B cell (primary cell): ENCODE measurements around the gene CHRM1. TPM values are rescaled to one million over a fixed set of nuclear protein-coding genes. Genes with fewer than 3 reads are reported as not detected.

Experiments
- ATAC-seq: fragments of 200-7000 bp; cut with Tn5 transposase; one replicate; pipeline ENCODE4 v1.10.0; 2021; ENCODE audit warnings: low read depth, mild to moderate bottlenecking, moderate number of reproducible peaks, moderate library complexity
- CTCF ChIA-PET: fragments of 350-600 bp; sonication (Branson Sonifier 250); formaldehyde crosslinking; loops from one replicate; lab custom pipeline; 2021; ENCODE audit warnings: antibody characterized with exemption, inconsistent platforms; lab: Charles Lee
- POLR2A ChIA-PET: fragments of 350-600 bp; sonication (Branson Sonifier 250); formaldehyde crosslinking; loops from one replicate; lab custom pipeline; 2021; ENCODE audit warnings: antibody characterized with exemption; lab: Charles Lee
- DNase-seq: peaks from one replicate; pipeline ENCODE4 v3.0.0; 2013
- H2AFZ ChIP-seq: 2 replicates; pipeline ENCODE4 v1.6.1; 2012; ENCODE audit warnings: mild to moderate bottlenecking, low read depth, low read length; ENCODE audit not compliant: insufficient read depth, poor library complexity, severe bottlenecking
- H3K27ac ChIP-seq, 2 donors: 1 replicate in 1 of 2; 2 replicates in 1 of 2; pipeline ENCODE4 v1.5.1; 2012 to 2013; ENCODE audit warnings: low read length in 2 of 2, mild to moderate bottlenecking in 2 of 2, moderate library complexity in 1 of 2
- H3K27me3 ChIP-seq, 4 experiments: fragments of 200-600 bp in 1 of 4; sonication (generic) in 1 of 4; replicated peaks in 1 of 4; 1 replicate in 2 of 4; 2 replicates in 2 of 4; pipeline versions ENCODE4 v1.6.1 to v1.7.0; 2013 to 2016; ENCODE audit warnings: low read length in 3 of 4, mild to moderate bottlenecking in 2 of 4, mixed read lengths in 1 of 4, moderate library complexity in 1 of 4; ENCODE audit not compliant: insufficient read depth in 4 of 4, control insufficient read depth in 3 of 4; ENCODE audit errors: control extremely low read depth in 1 of 4
- H3K36me3 ChIP-seq, 2 experiments: replicated peaks in 1 of 2; 1 replicate in 1 of 2; 2 replicates in 1 of 2; pipeline versions ENCODE4 v1.6.1 to v1.7.1; 2013; ENCODE audit warnings: low read length in 1 of 2; ENCODE audit not compliant: insufficient read depth in 2 of 2, control insufficient read depth in 1 of 2; ENCODE audit errors: control extremely low read depth in 1 of 2, extremely low read depth in 1 of 2
- H3K4me1 ChIP-seq, 2 donors: fragments of 200-600 bp in 1 of 2; sonication (generic) in 1 of 2; 1 replicate in 1 of 2; 2 replicates in 1 of 2; pipeline versions ENCODE4 v1.5.1 to v1.6.1; 2013 to 2017; ENCODE audit warnings: low read length in 2 of 2; ENCODE audit not compliant: control insufficient read depth in 2 of 2, insufficient read depth in 2 of 2
- H3K4me2 ChIP-seq: replicated peaks from 2 replicates; pipeline ENCODE3; 2012; ENCODE audit warnings: mild to moderate bottlenecking, low read depth, low read length; ENCODE audit not compliant: poor library complexity, severe bottlenecking
- H3K4me3 ChIP-seq, 5 experiments: fragments of 200-600 bp in 1 of 5; sonication (generic) in 1 of 5; 1 replicate in 3 of 5; 2 replicates in 2 of 5; pipeline versions ENCODE4 v1.5.1 to v1.7.0; 2011 to 2016; ENCODE audit warnings: low read length in 4 of 5, mild to moderate bottlenecking in 4 of 5, low read depth in 2 of 5, control low read depth in 1 of 5, moderate library complexity in 1 of 5; ENCODE audit not compliant: insufficient read depth in 1 of 5; ENCODE audit errors: control extremely low read depth in 1 of 5, extremely low read depth in 1 of 5
- H3K79me2 ChIP-seq: fragments of 200-600 bp; sonication (generic); one replicate; pipeline ENCODE4 v1.6.0; 2016; ENCODE audit warnings: low read length; ENCODE audit not compliant: control insufficient read depth, insufficient read depth
- H3K9ac ChIP-seq: fragments of 200-600 bp; sonication (generic); 2 replicates; pipeline ENCODE4 v1.6.1; 2017; ENCODE audit warnings: mild to moderate bottlenecking, low read length, moderate library complexity
- H3K9me3 ChIP-seq, 3 donors: one replicate each; pipeline versions ENCODE4 v1.6.1 to v1.7.1; 2013; ENCODE audit warnings: low read length in 2 of 3; ENCODE audit not compliant: control insufficient read depth in 2 of 3, insufficient read depth in 1 of 3; ENCODE audit errors: control extremely low read depth in 1 of 3
- H4K20me1 ChIP-seq: 2 replicates; pipeline ENCODE4 v1.6.0; 2012; ENCODE audit warnings: mild to moderate bottlenecking, low read length; ENCODE audit not compliant: insufficient read depth, control insufficient read depth, poor library complexity, severe bottlenecking
- H3K27ac Mint-ChIP-seq: one replicate; pipeline ENCODE4 v1.8.0; 2021; ENCODE audit warnings: mixed read lengths
- H3K27me3 Mint-ChIP-seq: one replicate; pipeline ENCODE4 v1.8.0; 2021; ENCODE audit warnings: mixed read lengths
- H3K4me1 Mint-ChIP-seq: one replicate; pipeline ENCODE4 v1.8.0; 2021; ENCODE audit warnings: mixed read lengths
- H3K4me3 Mint-ChIP-seq: one replicate; pipeline ENCODE4 v1.8.0; 2021; ENCODE audit warnings: mixed read lengths
- H3K9me3 Mint-ChIP-seq: one replicate; pipeline ENCODE4 v1.8.0; 2022; ENCODE audit warnings: mixed read lengths; ENCODE audit not compliant: insufficient read depth
- EZH2 ChIP-seq: IDR thresholded peaks from 2 replicates; pipeline ENCODE4 v1.6.1; 2012; ENCODE audit warnings: borderline replicate concordance, low read depth, mild to moderate bottlenecking, moderate library complexity, low read length; ENCODE audit not compliant: insufficient read depth, poor library complexity, severe bottlenecking
- WGBS: methylation state at CpG from one replicate; pipeline ENCODE4 v1.1.5; 2013; ENCODE audit warnings: missing lambda C conversion rate; ENCODE audit not compliant: insufficient coverage; 5-methylcytosine and 5-hydroxymethylcytosine counted together
- intact Hi-C: fragments of 100-400 bp; cut with micrococcal nuclease; formaldehyde crosslinking; loops from one replicate; pipeline ENCODE4 v1.10.0; 2022
- polyA plus RNA-seq: library from polyadenylated mRNA; depleted of rRNA; stranded (reverse); fragments of >200 nt; gene quantifications from 2 replicates; pipeline ENCODE4 v1.2.3, GENCODE V29; 2012
- total RNA-seq, 2 donors: library from RNA; stranded (reverse); fragments of 120-200 nt in 1 of 2; gene quantifications; 1 replicate in 1 of 2; 2 replicates in 1 of 2; pipeline versions ENCODE4 v1.2.3 to v1.2.4, GENCODE V29; 2013 to 2022
- TF ChIP-seq, protein P1 (sequence below): fragments of 200-600 bp; IDR thresholded peaks from one replicate; pipeline ENCODE4 v1.8.0; 2022; ENCODE audit warnings: antibody characterized with exemption, mild to moderate bottlenecking

CHRM1 gene
- total and polyA plus RNA-seq, 2 donors (not counting 1 experiment from before 2014, with no cell fraction given), result not detected

DNA sequence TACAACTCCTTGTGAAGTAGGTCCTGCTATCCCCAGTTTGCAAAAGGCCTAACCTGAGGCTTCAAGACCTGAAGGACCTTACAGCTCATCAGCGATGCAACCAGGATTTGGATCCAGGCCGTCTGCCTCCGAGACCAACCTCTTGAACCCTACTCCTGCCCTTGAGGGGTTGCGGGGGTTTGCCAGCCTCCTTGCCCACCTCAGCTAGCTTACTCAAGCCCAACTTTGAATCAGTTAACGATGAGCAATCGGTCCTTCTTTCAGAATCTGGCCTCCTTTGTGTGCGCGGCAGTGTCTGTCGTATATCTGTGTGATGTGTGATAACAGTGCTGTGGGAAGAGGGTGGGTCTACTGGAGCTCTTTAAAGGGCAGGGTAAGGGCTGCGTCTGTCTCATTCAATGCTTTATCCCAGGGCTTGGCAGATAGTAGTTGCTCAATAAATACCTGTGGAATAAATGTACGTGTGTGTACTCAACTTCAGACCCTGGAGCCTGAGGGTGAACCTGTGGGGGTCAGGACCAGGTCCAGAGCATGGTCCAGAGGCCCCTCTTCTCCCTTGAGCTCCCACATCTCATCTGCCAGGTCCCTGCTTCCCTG, 3.2 kb downstream of the CHRM1 start:
- TF ChIP-seq EZH2, result no peak
- TF ChIP-seq, protein P1, sequence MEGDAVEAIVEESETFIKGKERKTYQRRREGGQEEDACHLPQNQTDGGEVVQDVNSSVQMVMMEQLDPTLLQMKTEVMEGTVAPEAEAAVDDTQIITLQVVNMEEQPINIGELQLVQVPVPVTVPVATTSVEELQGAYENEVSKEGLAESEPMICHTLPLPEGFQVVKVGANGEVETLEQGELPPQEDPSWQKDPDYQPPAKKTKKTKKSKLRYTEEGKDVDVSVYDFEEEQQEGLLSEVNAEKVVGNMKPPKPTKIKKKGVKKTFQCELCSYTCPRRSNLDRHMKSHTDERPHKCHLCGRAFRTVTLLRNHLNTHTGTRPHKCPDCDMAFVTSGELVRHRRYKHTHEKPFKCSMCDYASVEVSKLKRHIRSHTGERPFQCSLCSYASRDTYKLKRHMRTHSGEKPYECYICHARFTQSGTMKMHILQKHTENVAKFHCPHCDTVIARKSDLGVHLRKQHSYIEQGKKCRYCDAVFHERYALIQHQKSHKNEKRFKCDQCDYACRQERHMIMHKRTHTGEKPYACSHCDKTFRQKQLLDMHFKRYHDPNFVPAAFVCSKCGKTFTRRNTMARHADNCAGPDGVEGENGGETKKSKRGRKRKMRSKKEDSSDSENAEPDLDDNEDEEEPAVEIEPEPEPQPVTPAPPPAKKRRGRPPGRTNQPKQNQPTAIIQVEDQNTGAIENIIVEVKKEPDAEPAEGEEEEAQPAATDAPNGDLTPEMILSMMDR, result no peak
- Histone ChIP-seq H3K27ac (no peak overlapping the region), H3K4me2 (no peak overlapping the region), H3K36me3 (no peaks in the 10 kb centered on the region), H3K27me3 (peaks cover 0 to 16% (median 5%) of the 10 kb centered on the region in 4 experiments), H3K9ac (no peak overlapping the region), H3K9me3 (peaks cover 0 to 3% (median 0%) of the 10 kb centered on the region in 3 donors), H3K4me1 (peaks cover 6 to 7% of the 10 kb centered on the region in 2 donors), H4K20me1 (no peaks in the 10 kb centered on the region), H3K79me2 (no peaks in the 10 kb centered on the region), H2AFZ (no peak overlapping the region), H3K4me3 (no peak overlapping the region)
- ChIA-PET POLR2A (no interaction called here), CTCF (interaction anchor here (1.6 to 2.2 kb wide), 3 partner anchors 11 to 105 kb away, joined by 5 to 7 read pairs (median 6); no protein-coding TSS in a partner anchor)
- Mint-ChIP-seq H3K27ac (no peak overlapping the region), H3K9me3 (no peaks in the 10 kb centered on the region), H3K4me3 (no peak overlapping the region), H3K27me3 (peaks cover 35% of the 10 kb centered on the region), H3K4me1 (peaks cover 4% of the 10 kb centered on the region)
- ATAC-seq, result no peak
- 96% methylated on average over 9 of the region's 11 CpGs for WGBS
- intact Hi-C loops, result no loop called here
- no peak for DNase-seq

DNA sequence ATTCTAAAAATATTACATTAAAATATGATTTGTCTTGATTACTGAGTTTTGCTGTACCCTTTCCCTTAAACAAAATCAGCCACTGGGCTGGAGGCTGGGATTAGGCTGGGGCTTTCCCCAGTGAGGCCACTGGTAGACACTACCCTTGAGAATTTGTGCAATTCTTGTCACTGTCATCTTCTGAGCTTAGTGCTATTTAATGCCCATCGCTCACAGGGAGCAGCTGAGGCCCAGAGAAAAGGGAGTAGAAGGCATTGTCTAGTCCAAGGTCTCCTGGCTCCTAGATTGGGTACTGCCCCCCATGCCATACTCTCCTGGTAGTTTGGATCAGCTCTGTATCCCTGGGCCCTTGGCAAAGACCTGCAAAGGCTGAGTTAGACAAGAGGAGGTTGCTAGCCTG, 6.7 kb downstream of the CHRM1 start:
- ChIA-PET POLR2A (no interaction called here), CTCF (interaction anchor here (1.0 to 2.2 kb wide), 3 partner anchors 8 to 109 kb away, joined by 3 to 6 read pairs (median 5); no protein-coding TSS in a partner anchor)
- H3K9ac ChIP-seq, result no peak overlapping the region
- no peaks in the 10 kb centered on the region for H3K27me3 ChIP-seq
- no peaks in the 10 kb centered on the region for H3K36me3 ChIP-seq
- Mint-ChIP-seq H3K27ac (no peak overlapping the region), H3K27me3 (peaks cover 28% of the 10 kb centered on the region), H3K4me1 (no peaks in the 10 kb centered on the region), H3K9me3 (no peaks in the 10 kb centered on the region), H3K4me3 (no peak overlapping the region)
- no peak for TF ChIP-seq EZH2
- ATAC-seq (no peak), DNase-seq (no peak)
- no peaks in the 10 kb centered on the region for H3K4me1 ChIP-seq
- H4K20me1 ChIP-seq, result no peaks in the 10 kb centered on the region
- no peak overlapping the region for H3K27ac ChIP-seq
- no peak overlapping the region for H3K4me3 ChIP-seq
- H3K79me2 ChIP-seq, result no peaks in the 10 kb centered on the region
- intact Hi-C loops, result no loop called here
- H3K4me2 ChIP-seq, result no peak overlapping the region
- 90% methylated on average over 1 of the region's 1 CpG for WGBS
- no peak overlapping the region for H2AFZ ChIP-seq
- no peaks in the 10 kb centered on the region for H3K9me3 ChIP-seq
